HG03521 (cell line): Measurements from ENCODE around the gene GRM5.
A peak's percentile ranks its signal among the peaks of the same experiment; 100 is the strongest.
"Not testable (repeated sequence)": the region's sequence is repeated elsewhere in the genome, so short reads cannot be mapped to it uniquely, and the experiment has no call there.

Source experiments
- ATAC-seq: cut with Tn5 transposase; IDR thresholded peaks from one replicate; pipeline ENCODE4 v1.9.1; 2021; ENCODE audit warnings: mild to moderate bottlenecking, moderate library complexity; ENCODE audit not compliant: unreplicated experiment

The GRM5 gene

DNA sequence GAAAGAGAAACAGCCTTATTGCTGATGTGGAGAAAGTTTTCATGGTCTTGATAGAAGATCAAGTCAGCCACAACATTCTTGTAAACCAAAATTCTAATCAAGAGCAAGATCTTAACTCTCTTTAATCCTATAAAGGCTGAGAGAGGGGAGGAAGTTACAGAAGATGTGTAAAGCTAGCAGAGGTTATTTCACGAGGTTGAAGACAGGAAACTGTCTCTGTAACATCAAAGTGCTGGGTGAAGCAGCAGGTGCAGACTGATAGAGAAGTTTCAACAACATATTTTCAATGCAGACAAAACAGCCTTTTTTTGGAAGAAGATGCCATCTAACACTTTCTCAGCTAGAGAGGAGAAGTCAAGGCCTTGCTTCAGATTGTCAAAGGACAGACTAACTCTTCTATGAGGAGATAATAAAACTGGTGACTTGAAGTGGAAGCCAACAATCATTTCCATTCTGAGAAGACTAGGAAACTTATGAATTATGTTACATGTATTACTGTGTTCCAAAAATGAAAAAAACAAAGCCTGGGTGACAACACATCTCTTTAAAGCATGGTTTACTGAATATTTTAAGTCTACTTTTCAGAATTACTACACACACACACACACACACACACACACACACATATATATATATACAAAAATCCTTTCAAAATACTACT lies 221.9 kb downstream of the GRM5 start:
- ATAC-seq = not testable (repeated sequence)

DNA sequence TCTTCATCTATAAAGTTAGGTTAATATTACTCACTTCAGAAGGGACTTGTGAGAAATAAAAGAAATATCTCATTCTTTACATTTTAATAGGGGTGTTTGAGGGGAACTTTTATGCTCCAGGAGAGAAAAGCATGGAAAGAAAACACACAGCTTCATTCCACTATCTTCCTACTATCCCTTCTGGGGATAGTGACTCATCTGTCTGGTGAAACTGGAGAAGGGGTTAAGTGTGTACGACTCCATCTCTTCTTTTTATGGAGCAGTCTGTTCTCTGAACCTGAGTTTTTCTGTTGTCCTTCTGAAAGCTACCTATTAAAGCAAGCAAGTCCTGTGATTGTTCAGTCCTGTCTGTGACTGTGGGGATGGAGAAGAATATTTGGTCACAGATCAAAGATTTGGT lies 227.6 kb downstream of the GRM5 start:
- ATAC-seq = not testable (repeated sequence)

DNA sequence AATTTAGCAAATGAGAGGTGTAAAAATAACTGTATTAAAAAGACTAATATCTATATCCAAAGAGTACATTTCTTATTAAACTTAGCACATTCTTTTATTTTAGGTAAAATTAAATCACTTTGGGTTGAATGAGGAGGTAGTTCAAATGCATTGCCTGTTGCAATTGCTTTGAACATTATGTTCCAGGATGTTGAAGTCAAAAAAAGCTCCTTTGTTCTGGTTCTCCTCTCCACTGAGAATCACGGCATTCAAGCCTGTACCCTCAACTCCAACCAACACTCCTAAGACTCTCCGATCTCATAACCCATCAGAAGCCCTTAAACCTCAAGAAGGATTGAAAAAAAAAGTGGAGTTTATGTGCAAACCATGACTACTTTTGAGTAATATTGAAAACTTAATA lies 230.1 kb downstream of the GRM5 start:
- ATAC-seq = not testable (repeated sequence)

DNA sequence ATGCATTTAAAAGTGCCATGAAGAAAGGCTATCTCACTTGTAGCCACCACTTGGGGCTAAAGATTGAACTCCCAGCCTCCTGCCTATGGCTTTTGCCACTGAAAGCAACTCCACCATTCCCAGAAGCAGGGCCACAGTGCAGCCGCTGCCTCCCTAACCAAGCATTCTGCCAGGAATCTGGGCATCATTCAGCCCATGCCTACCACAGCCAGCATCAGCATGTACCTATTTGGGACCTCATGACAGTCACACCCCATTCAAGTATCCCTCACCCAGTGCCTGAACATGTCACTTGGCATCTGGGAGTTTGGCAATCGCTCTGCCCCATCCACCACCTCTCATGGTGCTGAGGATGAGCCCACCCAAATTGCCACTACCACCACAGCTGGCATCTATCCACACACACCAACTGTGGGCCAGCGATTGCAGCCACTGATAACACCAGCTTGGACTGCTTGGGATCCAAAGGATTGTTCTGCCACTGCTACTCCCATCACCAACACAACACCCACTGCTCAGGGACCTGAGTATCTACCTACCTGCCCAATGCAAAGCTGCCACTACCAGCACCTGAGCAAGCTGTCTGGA lies 234.4 kb downstream of the GRM5 start:
- ATAC-seq = no peak

DNA sequence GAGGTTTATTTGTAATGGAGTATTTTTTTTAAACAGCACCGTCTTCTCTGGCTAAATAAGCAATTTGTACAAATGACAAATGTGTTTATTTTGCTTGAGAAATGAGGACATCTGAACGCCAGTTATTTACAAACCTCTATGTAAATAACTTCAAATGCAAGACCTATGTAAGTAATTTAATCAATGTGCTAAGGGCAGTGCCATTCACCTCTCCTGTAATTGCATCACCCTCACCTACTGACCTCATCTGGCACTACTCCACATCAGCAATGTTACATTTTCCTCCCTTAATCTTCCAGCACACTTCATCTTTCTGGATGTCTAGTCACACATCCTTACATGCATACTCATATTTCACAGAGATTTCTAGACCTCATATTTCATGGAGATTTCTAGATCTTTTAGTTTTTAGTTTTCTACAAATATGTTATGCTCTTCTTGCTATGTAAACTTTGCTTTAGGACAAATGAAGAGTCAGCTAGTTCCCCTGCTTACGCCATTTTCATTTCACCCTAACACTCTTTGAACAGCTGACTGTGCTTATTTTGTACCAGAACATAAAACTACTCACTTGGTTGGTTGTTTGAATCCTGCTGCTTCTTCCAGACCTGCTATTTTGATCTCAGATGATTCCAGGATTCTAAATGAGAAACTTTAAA lies 238.6 kb downstream of the GRM5 start:
- ATAC-seq = no peak

DNA sequence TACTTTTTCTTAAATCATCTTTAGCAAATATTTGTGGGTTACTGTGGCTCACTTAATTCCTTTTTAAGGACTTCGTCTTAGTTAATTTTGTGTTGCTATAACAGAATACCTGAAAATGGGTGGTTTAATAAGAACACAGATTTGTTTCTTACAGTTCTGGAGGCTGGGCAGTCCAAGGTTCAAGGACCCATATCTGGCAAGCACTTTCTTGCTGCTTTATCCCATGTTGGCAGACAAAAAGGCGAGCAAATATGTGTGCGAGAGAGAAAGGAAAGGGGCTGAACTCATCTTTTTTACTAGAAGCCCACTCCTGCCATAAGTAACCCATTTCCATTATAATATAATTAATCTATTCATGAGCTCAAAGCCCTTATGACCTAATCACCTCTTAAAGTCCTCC lies 246.2 kb downstream of the GRM5 start:
- ATAC-seq = no peak

DNA sequence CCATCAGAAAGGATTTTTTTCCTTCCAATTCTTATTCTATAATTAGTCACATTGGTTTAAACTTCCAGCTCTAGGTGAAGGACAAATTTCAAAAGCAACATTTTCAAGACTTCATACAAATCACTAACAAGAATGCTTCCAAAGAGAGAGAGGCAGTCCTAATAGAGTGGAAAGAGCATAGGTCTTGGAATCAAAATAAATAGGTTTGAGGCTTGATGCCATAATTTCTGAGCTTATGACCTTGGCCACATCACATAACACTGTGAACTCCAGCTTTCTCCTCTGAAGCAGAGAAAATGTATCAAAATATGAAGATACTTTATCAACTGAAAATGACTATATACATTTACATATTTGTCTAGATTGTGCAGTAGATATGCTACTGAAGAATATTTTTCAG lies 246.8 kb downstream of the GRM5 start:
- no peak for ATAC-seq

- ATAC-seq = no peak
Measured at GRCh38 chr11:88815505-88815904, 250.3 kb downstream of the GRM5 start.

DNA sequence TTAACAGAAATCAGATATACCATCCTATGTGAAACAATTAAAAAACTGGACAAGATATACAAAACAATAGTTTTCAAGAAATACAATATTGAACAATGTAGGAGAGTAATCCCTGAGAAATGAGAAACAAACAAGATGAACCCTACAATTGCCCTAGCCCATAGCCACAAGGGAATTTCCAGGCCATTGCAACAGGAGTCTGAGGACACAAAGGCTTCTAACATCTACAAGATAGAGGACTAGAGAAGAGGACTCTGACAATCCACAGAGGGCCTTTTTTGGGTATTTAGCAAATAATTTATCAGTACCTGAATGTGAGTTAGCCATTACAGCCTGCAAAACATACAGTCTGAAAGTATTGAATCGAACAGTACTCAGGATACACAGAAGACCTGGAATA lies 251.7 kb downstream of the GRM5 start:
- no peak for ATAC-seq

- ATAC-seq = peak; percentile 86
Measured at GRCh38 chr11:88813233-88813915, 252.4 kb downstream of the GRM5 start.

GRCh38 chr11:88810420-88811097 lies 255.2 kb downstream of the GRM5 start:
- ATAC-seq = no peak

DNA sequence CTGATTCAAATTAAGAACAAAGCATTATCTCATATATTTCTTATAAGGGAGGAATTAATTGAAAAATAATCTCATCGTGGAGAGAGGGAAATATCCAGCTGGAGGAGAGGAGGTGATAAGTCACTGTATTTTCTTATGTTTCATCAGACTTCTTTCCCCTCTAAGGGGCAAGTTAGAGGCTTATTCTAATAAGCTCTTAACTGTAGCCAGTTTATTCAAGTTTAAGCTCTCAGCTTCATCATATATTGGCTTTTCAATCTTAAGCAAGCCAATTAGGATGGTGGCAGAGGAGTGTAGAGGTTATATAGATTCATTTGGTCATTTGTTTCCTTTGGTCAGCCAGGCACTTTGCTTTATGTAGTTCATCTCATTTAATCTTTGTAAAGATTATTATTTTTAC lies 256.7 kb downstream of the GRM5 start:
- no peak for ATAC-seq

GRCh38 chr11:88807349-88807748 lies 258.4 kb downstream of the GRM5 start:
- no peak for ATAC-seq

DNA sequence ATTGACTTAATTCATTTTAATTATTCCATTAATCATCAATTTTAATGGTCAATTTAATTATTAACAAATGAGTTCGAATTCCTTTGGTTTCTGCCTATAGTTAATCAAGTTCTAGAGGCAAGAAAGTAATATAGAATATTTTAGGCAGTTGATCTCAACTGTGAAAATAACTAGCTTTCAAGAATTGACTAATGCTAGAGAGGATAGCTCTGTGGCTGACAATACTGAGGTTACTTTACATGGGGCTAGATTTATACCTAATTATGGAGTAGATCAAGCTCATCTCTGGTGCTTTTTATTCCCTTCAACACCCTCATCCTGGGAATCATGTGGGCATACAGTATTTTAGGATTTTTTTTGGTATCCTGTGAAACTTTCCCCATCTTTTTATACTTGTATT lies 259.4 kb downstream of the GRM5 start:
- no peak for ATAC-seq

DNA sequence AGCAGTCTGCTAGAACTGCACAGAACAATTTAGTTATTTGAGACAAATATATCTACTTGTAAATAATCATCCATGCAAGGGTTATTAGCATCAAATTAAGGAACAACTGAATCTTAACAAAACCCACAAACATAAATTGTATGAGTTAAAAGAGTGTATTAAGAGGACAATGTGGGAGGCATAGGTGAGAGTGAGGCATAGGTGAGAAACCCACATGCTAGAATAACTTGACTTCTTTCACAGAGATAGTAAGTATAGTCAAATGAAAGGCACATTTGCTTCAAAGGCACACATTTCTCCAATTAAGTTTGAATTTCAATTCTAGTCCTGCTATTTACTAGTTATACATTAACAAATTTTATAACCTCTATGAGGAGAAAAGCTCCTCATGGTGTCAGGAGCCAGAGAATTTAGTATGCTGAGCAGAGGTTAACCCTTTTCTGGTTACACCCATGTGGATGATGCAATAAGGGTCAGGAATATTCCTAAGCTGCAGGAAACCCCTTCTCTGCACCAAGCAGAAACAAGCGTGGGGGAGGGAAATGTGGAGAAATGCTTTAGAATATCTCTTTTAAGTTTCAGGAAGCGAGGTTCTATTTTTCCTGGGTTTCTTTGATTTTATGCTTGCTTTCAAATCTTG lies 264.2 kb downstream of the GRM5 start:
- ATAC-seq = no peak

DNA sequence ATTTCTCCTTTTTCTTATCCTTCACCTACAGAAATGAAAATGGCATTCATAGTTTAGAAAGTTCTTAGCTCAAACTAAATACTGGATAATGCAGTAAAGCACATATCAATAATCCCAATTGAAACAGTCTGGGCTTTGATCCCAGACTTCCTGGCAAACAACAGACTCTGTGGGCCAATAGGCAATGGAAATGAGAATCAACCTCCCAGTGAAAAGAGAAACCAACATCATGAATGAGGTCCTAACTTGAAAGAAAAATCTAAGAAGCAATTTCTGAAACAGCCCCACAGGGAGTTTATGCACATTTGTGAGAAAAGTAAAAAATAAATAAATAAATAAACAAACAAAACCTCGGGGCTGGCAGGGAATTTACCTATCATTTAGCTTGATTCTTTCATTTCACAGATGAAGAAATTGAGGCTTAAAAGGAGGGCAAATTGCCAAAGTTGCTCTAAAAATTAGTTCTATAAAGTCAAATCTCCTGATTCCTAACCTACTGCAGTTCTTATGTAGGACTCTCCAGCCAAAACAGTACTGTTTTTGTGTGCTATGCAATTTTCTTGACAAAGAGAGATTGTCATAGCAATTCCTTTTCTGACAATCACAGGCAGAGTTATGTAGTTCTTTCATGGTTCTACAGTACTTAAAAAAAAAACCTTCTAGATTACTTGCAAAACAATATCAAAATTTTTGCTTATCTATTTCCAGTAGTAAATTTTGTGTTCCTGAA lies 265.8 kb downstream of the GRM5 start:
- ATAC-seq = no peak

- ATAC-seq = no peak
Measured at GRCh38 chr11:88790182-88790581, 275.6 kb downstream of the GRM5 start.

GRCh38 chr11:88779577-88779976 lies 286.2 kb downstream of the GRM5 start:
- ATAC-seq = no peak

DNA sequence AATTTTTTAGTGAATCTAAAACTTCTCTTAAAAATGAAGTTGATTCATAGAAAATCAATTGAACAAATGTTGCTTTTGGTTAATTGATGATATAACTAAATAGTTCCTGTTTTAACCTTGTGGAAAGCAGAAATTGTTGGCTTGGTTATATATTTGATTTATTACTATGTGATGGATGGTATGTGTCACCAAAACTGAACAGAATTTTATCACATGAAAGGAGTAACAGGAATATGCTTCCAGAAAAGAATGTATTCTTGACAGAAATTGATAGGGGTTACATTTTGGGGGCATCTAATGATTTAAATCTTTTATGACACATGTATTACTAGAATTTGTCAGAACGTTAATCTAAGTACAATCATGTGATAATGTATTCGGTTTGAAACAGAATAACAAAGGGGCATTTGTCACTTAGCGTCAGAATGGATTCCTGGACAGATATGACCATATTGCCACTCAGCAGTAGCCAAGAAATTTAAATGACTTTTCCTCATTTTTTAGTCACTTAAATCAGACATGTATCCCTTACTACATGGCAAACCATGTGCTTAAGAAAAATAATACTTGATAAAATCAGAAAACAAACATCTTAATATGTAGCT lies 295.2 kb downstream of the GRM5 start:
- no peak for ATAC-seq

DNA sequence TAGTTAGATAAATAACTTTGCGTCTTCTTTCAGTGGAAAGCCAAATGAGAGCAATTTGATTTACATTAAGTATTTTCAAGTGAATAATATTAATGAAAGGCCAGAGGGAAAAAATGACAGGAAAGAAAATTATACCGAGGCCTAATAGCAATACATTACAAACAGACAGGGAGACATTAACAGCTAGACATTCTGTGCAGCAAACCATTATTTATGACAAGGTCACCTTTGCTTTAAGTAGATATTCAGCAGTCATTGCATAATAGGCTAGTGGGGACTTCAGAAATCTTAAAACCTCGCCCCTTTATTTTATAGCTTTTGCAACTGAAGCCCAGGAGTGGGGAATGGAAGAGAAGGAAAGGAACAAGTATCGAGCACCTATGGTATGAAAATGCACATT lies 321.6 kb downstream of the GRM5 start:
- no peak for ATAC-seq
